HepG2 (cell line): ENCODE data around the gene ANG.
"Not testable (repeated sequence)": the region's sequence is repeated elsewhere in the genome, so short reads cannot be mapped to it uniquely, and the experiment has no call there.

ENCODE experiments used
- FOSL1 ChIP-seq: sonication (generic); formaldehyde crosslinking; IDR thresholded peaks from 2 replicates; pipeline ENCODE4 v1.9.0; 2021; ENCODE audit warnings: missing genetic modification reagents, borderline replicate concordance
- HOXA3 ChIP-seq: sonication (generic); formaldehyde crosslinking; IDR thresholded peaks from 2 replicates; pipeline ENCODE4 v1.5.0; 2020; ENCODE audit warnings: missing genetic modification reagents
- MTA3 ChIP-seq: sonication (generic); formaldehyde crosslinking; IDR thresholded peaks from 2 replicates; pipeline ENCODE4 v1.4.0; 2020; ENCODE audit warnings: missing genetic modification reagents
- NFE2 ChIP-seq: sonication (generic); formaldehyde crosslinking; IDR thresholded peaks from 2 replicates; pipeline ENCODE4 v1.4.0; 2020; ENCODE audit warnings: missing genetic modification reagents
- YY1 ChIP-seq: IDR thresholded peaks from 2 replicates; pipeline ENCODE4 v1.6.1; 2011; ENCODE audit warnings: low read length, low read depth, moderate library complexity, mild to moderate bottlenecking; ENCODE audit not compliant: insufficient read depth, insufficient replicate concordance
- ZFX ChIP-seq: sonication (generic); formaldehyde crosslinking; IDR thresholded peaks from 2 replicates; pipeline ENCODE4 v1.4.0; 2020; ENCODE audit warnings: mild to moderate bottlenecking, low read depth, missing genetic modification reagents, moderate library complexity
- ZNF354B ChIP-seq: sonication (generic); formaldehyde crosslinking; IDR thresholded peaks from 2 replicates; pipeline ENCODE4 v1.8.0; 2022; ENCODE audit warnings: mild to moderate bottlenecking, missing genetic modification reagents
- ZNF749 ChIP-seq: sonication (generic); formaldehyde crosslinking; IDR thresholded peaks from 2 replicates; pipeline ENCODE4 v1.8.0; 2022; ENCODE audit warnings: mild to moderate bottlenecking, missing genetic modification reagents, moderate library complexity, borderline replicate concordance
- TF ChIP-seq, protein P1 (sequence below): sonication (generic); formaldehyde crosslinking; IDR thresholded peaks from 2 replicates; pipeline ENCODE4 v1.5.0; 2020; ENCODE audit warnings: mild to moderate bottlenecking, missing genetic modification reagents, moderate library complexity

DNA sequence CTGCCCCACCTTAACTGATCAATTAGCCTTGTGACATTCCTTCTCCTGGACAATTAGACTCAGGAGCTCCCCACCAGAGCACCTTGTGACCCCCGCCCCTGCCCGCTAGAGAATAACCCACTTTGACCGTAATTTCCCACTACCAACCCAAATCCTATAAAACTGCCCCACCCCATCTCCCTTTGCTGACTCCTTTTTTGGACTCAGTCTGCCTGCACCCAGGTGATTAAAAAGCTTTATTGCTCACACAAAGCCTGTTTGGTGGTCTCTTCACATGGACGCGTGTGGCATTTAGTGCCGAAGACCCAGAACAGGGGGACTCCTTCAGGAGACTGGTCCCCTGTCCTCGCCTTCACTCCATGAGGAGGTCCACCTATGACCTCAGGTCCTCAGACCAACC is 12.4 kb downstream of the ANG start:
- not testable (repeated sequence) for TF ChIP-seq MTA3; HOXA3; NFE2 (CRISPR knock-in tag); FOSL1; ZFX (CRISPR knock-in tag); ZNF749 (CRISPR knock-in tag); YY1; ZNF354B (CRISPR knock-in tag)
- TF ChIP-seq, protein P1, sequence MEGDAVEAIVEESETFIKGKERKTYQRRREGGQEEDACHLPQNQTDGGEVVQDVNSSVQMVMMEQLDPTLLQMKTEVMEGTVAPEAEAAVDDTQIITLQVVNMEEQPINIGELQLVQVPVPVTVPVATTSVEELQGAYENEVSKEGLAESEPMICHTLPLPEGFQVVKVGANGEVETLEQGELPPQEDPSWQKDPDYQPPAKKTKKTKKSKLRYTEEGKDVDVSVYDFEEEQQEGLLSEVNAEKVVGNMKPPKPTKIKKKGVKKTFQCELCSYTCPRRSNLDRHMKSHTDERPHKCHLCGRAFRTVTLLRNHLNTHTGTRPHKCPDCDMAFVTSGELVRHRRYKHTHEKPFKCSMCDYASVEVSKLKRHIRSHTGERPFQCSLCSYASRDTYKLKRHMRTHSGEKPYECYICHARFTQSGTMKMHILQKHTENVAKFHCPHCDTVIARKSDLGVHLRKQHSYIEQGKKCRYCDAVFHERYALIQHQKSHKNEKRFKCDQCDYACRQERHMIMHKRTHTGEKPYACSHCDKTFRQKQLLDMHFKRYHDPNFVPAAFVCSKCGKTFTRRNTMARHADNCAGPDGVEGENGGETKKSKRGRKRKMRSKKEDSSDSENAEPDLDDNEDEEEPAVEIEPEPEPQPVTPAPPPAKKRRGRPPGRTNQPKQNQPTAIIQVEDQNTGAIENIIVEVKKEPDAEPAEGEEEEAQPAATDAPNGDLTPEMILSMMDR (CRISPR knock-in tag) = not testable (repeated sequence)
